ENCODE results near the gene MUC5B. TPM values are rescaled to one million over a fixed set of nuclear protein-coding genes. Genes with fewer than 3 reads are reported as not detected.

MUC5B gene
- total RNA-seq, 1 experiment from 2014 or later, result not detected

DNA sequence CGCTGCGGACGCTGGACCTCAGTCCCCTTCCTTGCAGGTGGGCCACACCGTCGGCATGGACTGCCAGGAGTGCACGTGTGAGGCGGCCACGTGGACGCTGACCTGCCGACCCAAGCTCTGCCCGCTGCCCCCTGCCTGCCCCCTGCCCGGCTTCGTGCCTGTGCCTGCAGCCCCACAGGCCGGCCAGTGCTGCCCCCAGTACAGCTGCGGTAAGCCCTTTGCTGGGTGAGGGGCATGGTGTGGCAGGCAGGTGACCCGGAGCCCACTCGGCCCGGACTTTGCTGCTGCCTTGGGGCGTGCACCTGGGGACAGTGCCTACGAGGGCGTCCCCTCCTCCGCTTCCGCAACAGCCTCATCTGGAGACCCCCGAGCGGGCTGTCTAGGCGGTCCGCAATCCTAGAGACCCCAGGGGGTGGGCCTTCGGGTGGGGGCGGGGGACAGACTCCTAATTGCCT is 25.4 kb upstream of the MUC5B start:
- no peak overlapping the region for H3K4me3 ChIP-seq (ENCODE audit: low read depth, low read length, poor library complexity, severe bottlenecking)
- H3K4me1 ChIP-seq (ENCODE audit: insufficient read depth, low read length, poor library complexity, severe bottlenecking), result no peaks in the 10 kb centered on the region
- intact Hi-C loops (cut with micrococcal nuclease; ENCODE audit: unreplicated experiment), result no loop called here
- peaks cover 4% of the 10 kb centered on the region for H3K27me3 ChIP-seq (replicated peaks; ENCODE audit: insufficient read depth, low read depth, low read length, poor library complexity)
- BruUV-seq (replicated peaks), result no TSS peak
- TF ChIP-seq, protein P1, sequence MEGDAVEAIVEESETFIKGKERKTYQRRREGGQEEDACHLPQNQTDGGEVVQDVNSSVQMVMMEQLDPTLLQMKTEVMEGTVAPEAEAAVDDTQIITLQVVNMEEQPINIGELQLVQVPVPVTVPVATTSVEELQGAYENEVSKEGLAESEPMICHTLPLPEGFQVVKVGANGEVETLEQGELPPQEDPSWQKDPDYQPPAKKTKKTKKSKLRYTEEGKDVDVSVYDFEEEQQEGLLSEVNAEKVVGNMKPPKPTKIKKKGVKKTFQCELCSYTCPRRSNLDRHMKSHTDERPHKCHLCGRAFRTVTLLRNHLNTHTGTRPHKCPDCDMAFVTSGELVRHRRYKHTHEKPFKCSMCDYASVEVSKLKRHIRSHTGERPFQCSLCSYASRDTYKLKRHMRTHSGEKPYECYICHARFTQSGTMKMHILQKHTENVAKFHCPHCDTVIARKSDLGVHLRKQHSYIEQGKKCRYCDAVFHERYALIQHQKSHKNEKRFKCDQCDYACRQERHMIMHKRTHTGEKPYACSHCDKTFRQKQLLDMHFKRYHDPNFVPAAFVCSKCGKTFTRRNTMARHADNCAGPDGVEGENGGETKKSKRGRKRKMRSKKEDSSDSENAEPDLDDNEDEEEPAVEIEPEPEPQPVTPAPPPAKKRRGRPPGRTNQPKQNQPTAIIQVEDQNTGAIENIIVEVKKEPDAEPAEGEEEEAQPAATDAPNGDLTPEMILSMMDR (conservative IDR thresholded peaks at IDR 0.05; ENCODE audit: low read depth, low read length), result no peak
- no peak for TF ChIP-seq EZH2 (IDR thresholded peaks at IDR 0.05; ENCODE audit: borderline replicate concordance, low read depth, low read length, poor library complexity, severe bottlenecking)
- CTCF ChIA-PET, result no interaction called here
- H3K36me3 ChIP-seq (ENCODE audit: insufficient read depth, low read length, poor library complexity, severe bottlenecking), result no peaks in the 10 kb centered on the region
- H3K27ac ChIP-seq (ENCODE audit: low read depth, low read length, poor library complexity, severe bottlenecking), result no peak overlapping the region
- no peaks in the 10 kb centered on the region for H3K9me3 ChIP-seq (ENCODE audit: low read depth, low read length, poor library complexity, severe bottlenecking)
- no peak for DNase-seq (ENCODE audit: low spot score)
- POLR2A ChIA-PET (ENCODE audit: low non-redundant PET), result no interaction called here

DNA sequence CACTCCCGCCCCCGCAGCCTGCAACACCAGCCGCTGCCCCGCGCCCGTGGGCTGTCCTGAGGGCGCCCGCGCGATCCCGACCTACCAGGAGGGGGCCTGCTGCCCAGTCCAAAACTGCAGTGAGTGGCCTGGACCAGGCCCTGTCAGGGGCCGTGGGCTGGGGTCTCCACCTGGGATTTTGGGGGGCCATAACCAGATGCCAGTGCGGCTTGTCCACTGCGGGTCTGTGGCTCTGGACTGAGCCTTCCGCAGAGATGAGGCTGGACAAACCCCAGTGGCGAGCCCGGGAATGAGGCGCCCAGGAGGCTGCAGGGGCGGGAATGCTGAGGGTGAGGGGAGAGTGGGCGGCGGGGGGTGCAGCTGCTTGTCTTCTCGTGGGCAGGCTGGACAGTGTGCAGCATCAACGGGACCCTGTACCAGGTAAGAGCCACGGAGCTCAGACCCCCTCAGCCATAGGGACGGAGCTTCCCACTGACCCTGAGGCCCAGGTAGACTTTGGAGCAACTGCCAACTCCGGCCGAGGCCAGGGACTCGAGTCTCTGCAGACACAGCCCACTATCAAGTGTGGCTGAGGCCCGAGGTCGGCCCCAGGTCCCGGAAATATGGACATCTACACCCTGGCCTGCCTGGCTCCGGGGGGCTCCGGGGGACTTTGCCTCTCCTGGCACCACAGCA is 24.8 kb upstream of the MUC5B start:
- intact Hi-C loops (cut with micrococcal nuclease; ENCODE audit: unreplicated experiment), result no loop called here
- no peak for DNase-seq (ENCODE audit: low spot score)
- Histone ChIP-seq H3K4me3 (ENCODE audit: low read depth, low read length, poor library complexity, severe bottlenecking) (no peak overlapping the region), H3K4me1 (ENCODE audit: insufficient read depth, low read length, poor library complexity, severe bottlenecking) (no peaks in the 10 kb centered on the region), H3K27ac (ENCODE audit: low read depth, low read length, poor library complexity, severe bottlenecking) (no peak overlapping the region), H3K9me3 (ENCODE audit: low read depth, low read length, poor library complexity, severe bottlenecking) (no peaks in the 10 kb centered on the region), H3K36me3 (ENCODE audit: insufficient read depth, low read length, poor library complexity, severe bottlenecking) (no peaks in the 10 kb centered on the region), H3K27me3 (replicated peaks; ENCODE audit: insufficient read depth, low read depth, low read length, poor library complexity) (peaks cover 4% of the 10 kb centered on the region)
- TF ChIP-seq, protein P1 (conservative IDR thresholded peaks at IDR 0.05; ENCODE audit: low read depth, low read length), result no peak
- TF ChIP-seq EZH2 (IDR thresholded peaks at IDR 0.05; ENCODE audit: borderline replicate concordance, low read depth, low read length, poor library complexity, severe bottlenecking), result no peak
- BruUV-seq (replicated peaks), result no TSS peak
- ChIA-PET CTCF (no interaction called here), POLR2A (ENCODE audit: low non-redundant PET) (no interaction called here)

DNA sequence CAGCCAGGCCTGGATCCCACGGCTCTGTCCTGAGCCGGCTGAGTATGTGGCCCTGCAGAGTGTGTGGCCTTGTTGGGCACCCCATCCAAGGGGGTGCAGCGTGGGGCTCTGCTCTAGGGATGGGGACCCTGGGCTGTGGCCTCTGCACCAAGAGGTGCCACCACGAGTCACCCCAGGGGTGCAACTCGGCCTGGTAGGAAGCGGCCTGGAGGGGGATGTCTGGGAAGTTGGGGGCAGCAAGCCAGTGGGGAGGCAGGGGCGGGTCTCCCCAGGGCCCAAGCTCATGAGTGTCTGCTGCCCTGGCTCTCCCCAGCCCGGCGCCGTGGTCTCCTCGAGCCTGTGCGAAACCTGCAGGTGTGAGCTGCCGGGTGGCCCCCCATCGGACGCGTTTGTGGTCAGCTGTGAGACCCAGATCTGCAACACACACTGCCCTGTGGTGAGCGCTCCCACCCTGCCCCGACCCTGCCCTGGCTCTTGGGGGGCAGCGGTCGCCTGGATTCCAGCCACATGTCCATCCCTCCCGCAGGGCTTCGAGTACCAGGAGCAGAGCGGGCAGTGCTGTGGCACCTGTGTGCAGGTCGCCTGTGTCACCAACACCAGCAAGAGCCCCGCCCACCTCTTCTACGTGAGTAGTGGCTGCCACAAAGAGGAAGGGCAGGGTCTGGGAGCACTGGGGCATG is 24.2 kb upstream of the MUC5B start:
- no peak for DNase-seq (ENCODE audit: low spot score)

More for the DNA sequence above, 24.2 kb upstream of the MUC5B start:
- Histone ChIP-seq H3K4me3 (ENCODE audit: low read depth, low read length, poor library complexity, severe bottlenecking) (no peak overlapping the region), H3K4me1 (ENCODE audit: insufficient read depth, low read length, poor library complexity, severe bottlenecking) (no peaks in the 10 kb centered on the region), H3K27me3 (replicated peaks; ENCODE audit: insufficient read depth, low read depth, low read length, poor library complexity) (peaks cover 4% of the 10 kb centered on the region), H3K36me3 (ENCODE audit: insufficient read depth, low read length, poor library complexity, severe bottlenecking) (no peaks in the 10 kb centered on the region), H3K27ac (ENCODE audit: low read depth, low read length, poor library complexity, severe bottlenecking) (no peak overlapping the region), H3K9me3 (ENCODE audit: low read depth, low read length, poor library complexity, severe bottlenecking) (no peaks in the 10 kb centered on the region)
- BruUV-seq (replicated peaks), result no TSS peak
- intact Hi-C loops (cut with micrococcal nuclease; ENCODE audit: unreplicated experiment), result no loop called here
- CTCF ChIA-PET, result no interaction called here
- POLR2A ChIA-PET (ENCODE audit: low non-redundant PET), result no interaction called here
- no peak for TF ChIP-seq EZH2 (IDR thresholded peaks at IDR 0.05; ENCODE audit: borderline replicate concordance, low read depth, low read length, poor library complexity, severe bottlenecking)
- TF ChIP-seq, protein P1 (conservative IDR thresholded peaks at IDR 0.05; ENCODE audit: low read depth, low read length), result no peak
